Muscle layer of colon (tissue), 2 donors: ENCODE results near the gene REV1.

Experiments used
- H3K27ac ChIP-seq: one replicate; pipeline ENCODE4 v1.7.0; 2013; ENCODE audit warnings: low read depth, mild to moderate bottlenecking, low read length, moderate library complexity
- H3K27me3 ChIP-seq, 2 donors: one replicate each; pipeline ENCODE4 v1.7.0; 2013; ENCODE audit warnings: low read length in 2 of 2, mild to moderate bottlenecking in 2 of 2; ENCODE audit not compliant: insufficient read depth in 2 of 2, control insufficient read depth in 1 of 2
- H3K36me3 ChIP-seq: one replicate; pipeline ENCODE4 v1.7.0; 2013; ENCODE audit warnings: mild to moderate bottlenecking, low read length; ENCODE audit not compliant: insufficient read depth
- H3K4me1 ChIP-seq: one replicate; pipeline ENCODE4 v1.7.0; 2013; ENCODE audit warnings: mild to moderate bottlenecking, low read length; ENCODE audit not compliant: insufficient read depth
- H3K4me3 ChIP-seq, 2 donors: one replicate each; pipeline ENCODE4 v1.7.0; 2013; ENCODE audit warnings: low read length in 2 of 2, low read depth in 1 of 2, mild to moderate bottlenecking in 1 of 2, moderate library complexity in 1 of 2
- H3K9ac ChIP-seq: one replicate; pipeline ENCODE4 v1.7.0; 2013; ENCODE audit warnings: low read length
- H3K9me3 ChIP-seq: one replicate; pipeline ENCODE4 v1.7.0; 2013; ENCODE audit warnings: mild to moderate bottlenecking, low read length
- donor health status: abdominal sarcoma.
- donor health status: Adenocarcinoma of cecum.

REV1 gene

GRCh38 chr2:99439971-99440505 is 49.8 kb downstream of the REV1 start:
- Histone ChIP-seq H3K27ac (no peak overlapping the region), H3K27me3 (no peaks in the 10 kb centered on the region), H3K4me3 (no peak overlapping the region), H3K9me3 (no peaks in the 10 kb centered on the region), H3K4me1 (no peaks in the 10 kb centered on the region), H3K36me3 (peaks cover 12% of the 10 kb centered on the region), H3K9ac (no peak overlapping the region)

DNA sequence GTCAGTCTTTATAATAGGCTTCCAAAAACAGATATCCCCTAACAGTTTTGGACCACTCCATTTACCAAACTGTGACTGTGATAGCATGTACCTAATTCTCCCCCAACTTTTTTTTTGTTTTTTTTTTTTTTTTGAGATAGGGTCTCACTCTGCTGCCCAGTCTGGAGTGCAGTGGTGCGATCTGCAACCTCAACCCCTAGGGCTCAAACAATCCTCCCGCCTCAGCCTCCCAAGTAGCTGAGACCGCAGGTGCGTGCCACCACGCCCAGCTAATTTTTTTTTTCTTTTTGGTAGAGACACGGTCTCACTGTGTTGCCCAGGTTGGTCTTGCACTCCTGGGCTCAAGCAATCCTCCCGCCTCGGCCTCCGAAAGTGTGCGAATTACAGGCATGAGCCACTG is 52.9 kb downstream of the REV1 start:
- Histone ChIP-seq H3K36me3 (peaks cover 12% of the 10 kb centered on the region), H3K4me3 (no peak overlapping the region), H3K9me3 (no peaks in the 10 kb centered on the region), H3K27ac (no peak overlapping the region), H3K4me1 (peaks cover 3% of the 10 kb centered on the region), H3K27me3 (no peaks in the 10 kb centered on the region), H3K9ac (no peak overlapping the region)

DNA sequence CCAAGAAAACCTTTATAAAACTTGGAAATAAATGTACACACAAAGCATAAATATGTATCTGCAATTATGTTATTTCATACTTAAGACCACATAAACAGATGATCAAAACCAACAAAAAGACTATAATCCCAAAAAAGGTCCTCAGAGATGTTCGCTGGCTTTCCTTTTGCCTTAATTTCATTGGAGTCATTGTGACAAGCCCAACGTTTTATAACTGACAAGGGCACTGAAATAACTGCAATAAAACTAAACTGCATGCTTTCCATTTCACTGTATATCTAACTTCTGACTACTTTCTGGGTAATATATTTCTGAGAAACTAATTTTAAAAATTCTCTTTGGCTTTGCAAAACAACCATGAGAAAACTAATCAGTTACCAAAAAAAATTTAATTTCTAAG is 56.5 kb downstream of the REV1 start:
- Histone ChIP-seq H3K27ac (no peak overlapping the region), H3K4me3 (no peak overlapping the region), H3K9me3 (no peaks in the 10 kb centered on the region), H3K9ac (no peak overlapping the region), H3K36me3 (peaks cover under 1% of the 10 kb centered on the region), H3K27me3 (no peaks in the 10 kb centered on the region), H3K4me1 (peaks cover 19% of the 10 kb centered on the region)

- Histone ChIP-seq H3K9ac (no peak overlapping the region), H3K4me1 (peaks cover 19% of the 10 kb centered on the region), H3K27ac (no peak overlapping the region), H3K4me3 (no peak overlapping the region), H3K9me3 (no peaks in the 10 kb centered on the region), H3K27me3 (no peaks in the 10 kb centered on the region), H3K36me3 (peaks cover 8% of the 10 kb centered on the region)
These were observed 58.1 kb downstream of the REV1 start for GRCh38 chr2:99431587-99432275.

DNA sequence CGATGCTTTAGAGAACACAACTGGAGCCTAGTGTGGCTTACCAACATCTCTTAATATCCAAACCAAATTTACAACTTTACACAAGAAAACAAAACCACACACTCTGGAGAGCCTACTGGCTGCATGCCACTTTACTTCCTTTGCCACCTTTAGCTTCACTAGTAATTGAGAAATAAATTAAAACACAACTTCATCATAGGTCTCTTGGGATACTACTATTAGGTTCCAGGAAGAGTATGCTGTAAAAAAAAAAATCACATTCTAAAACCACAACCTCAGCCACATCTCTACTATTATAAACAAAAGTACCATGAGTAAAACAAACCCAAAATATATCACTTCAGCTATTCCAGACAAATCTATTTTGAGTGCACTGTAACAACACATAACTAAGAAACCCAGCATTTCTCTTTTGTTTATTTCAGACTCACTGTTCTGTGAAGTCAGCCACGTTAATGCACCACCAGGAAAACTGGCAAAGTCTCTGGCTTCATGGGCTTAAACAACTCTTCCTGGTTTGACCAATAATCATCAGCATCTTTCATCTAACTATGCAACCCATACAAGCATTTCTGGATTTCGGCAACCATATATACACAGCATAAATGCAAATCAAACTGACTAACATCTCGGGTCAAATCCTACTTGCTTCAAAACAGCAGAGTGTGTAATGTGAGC is 59.1 kb downstream of the REV1 start:
- no peaks in the 10 kb centered on the region for H3K9me3 ChIP-seq
- no peak overlapping the region for H3K27ac ChIP-seq
- no peaks in the 10 kb centered on the region for H3K27me3 ChIP-seq
- H3K9ac ChIP-seq, result no peak overlapping the region
- H3K4me3 ChIP-seq, result no peak overlapping the region
- peaks cover 8% of the 10 kb centered on the region for H3K36me3 ChIP-seq
- peaks cover 19% of the 10 kb centered on the region for H3K4me1 ChIP-seq

DNA sequence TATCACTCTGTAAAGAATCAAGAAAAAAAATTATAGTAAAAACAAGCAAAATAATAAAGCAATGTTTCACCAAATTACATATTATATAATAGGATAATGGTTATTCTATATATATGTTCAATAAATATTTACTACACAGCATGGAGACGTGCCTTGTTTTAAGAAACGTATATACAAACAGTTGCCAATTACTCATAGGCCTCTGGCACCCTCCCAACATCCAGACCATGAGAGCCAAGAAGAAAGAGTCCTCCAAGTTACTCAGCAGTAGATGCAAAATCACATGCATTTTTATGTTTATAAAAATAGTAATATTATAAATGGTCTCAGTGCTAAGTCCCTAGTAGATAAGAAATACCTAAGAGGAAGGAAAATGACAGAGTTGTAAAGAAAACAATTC is 64.8 kb downstream of the REV1 start:
- Histone ChIP-seq H3K4me3 (no peak overlapping the region), H3K36me3 (peaks cover 46% of the 10 kb centered on the region), H3K27ac (no peak overlapping the region), H3K27me3 (no peaks in the 10 kb centered on the region), H3K9ac (no peak overlapping the region), H3K4me1 (peaks cover under 1% of the 10 kb centered on the region), H3K9me3 (no peaks in the 10 kb centered on the region)

DNA sequence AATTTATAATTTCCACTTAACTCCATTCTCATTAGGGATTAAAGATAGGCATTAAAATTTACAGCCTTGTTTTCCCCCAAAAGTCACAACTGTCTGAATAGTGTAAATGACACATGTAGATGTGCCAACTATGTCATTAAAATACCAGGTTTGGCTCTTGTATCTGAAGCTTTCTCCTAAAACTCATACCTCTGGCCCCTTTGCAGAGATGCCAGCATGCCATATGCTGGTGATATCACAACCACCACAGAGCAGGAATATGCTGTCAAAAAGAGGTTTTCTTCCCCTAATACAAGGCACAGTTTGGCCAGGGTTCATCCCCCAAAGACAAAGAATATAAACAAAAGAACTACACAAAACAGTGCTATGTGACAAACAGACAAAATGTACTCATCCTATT is 65.4 kb downstream of the REV1 start:
- Histone ChIP-seq H3K27me3 (no peaks in the 10 kb centered on the region), H3K4me1 (no peaks in the 10 kb centered on the region), H3K27ac (no peak overlapping the region), H3K9me3 (no peaks in the 10 kb centered on the region), H3K9ac (no peak overlapping the region), H3K36me3 (peaks cover 46% of the 10 kb centered on the region), H3K4me3 (no peak overlapping the region)

GRCh38 chr2:99422599-99422998 is 67.2 kb downstream of the REV1 start:
- H3K27ac ChIP-seq, result no peak overlapping the region
- no peak overlapping the region for H3K9ac ChIP-seq
- H3K36me3 ChIP-seq, result peaks cover 46% of the 10 kb centered on the region
- no peaks in the 10 kb centered on the region for H3K4me1 ChIP-seq
- H3K4me3 ChIP-seq, result no peak overlapping the region
- H3K27me3 ChIP-seq, result no peaks in the 10 kb centered on the region
- H3K9me3 ChIP-seq, result no peaks in the 10 kb centered on the region

DNA sequence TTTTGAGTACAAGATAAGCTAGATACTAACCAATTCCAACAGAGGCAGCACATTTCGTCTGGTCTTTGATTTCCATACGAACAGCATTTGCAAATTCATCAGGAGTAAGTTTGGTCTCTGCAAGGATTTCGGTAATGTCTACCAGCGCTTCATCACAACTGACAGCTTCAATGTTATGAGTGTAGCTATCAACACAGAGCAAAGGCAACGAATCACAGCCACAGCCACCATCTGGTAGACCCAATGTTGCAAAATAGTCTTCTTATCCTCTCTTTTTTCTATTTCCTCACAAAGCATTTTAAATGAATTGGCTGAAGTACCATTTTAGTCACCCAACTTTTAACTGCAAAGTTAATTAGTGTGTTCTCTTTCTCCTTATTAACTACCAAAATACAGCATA is 68.3 kb downstream of the REV1 start:
- Histone ChIP-seq H3K4me3 (no peak overlapping the region), H3K4me1 (no peaks in the 10 kb centered on the region), H3K36me3 (peaks cover 53% of the 10 kb centered on the region), H3K9ac (no peak overlapping the region), H3K27ac (no peak overlapping the region), H3K27me3 (no peaks in the 10 kb centered on the region), H3K9me3 (no peaks in the 10 kb centered on the region)

DNA sequence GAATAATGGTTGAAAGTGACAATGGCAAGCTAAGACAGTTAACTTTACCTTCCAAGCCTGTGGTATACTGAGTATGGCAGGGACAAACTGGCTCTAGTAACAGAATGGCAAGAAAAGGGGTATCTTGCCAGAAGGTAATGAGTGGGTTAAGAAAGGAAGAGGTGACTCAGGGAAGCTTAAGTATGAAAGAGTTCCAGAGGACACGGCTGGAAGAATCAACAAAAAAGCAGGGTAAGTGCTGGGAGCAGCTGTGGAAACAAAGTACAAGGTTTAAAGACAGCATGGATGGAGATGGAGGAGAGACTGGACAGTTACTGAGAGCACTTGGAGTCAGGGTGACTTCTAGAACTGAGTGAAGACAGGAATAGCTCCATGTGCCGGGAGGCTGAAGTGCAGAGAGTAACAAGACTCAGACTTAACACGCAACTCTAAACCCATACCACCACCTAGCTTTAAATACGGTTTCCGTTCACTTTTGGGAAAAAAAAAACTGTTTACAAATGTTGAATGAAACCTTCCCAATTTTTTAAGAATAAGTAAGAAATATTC is 69.0 kb downstream of the REV1 start:
- Histone ChIP-seq H3K4me1 (no peaks in the 10 kb centered on the region), H3K9ac (no peak overlapping the region), H3K36me3 (peaks cover 53% of the 10 kb centered on the region), H3K4me3 (no peak overlapping the region), H3K27ac (no peak overlapping the region), H3K9me3 (no peaks in the 10 kb centered on the region), H3K27me3 (no peaks in the 10 kb centered on the region)

DNA sequence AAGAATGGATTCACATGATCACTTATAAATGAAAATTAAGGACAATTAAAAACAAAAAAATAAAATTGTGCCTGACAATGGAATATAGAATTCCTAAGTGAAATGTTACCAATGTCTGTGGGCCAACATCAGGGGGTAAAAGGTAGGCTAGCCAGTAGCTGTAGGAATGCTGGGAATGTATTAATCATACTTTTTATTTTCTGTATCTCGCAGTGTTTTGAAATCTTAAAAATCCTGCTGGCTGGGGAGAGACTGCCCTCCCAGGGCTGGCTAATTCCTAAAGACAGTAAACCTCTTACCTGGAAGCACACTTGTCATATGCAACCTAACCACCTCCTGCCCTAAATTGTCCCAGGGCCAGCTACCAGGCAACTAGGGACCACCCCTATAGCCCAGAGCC is 69.8 kb downstream of the REV1 start:
- Histone ChIP-seq H3K4me3 (no peak overlapping the region), H3K27me3 (no peaks in the 10 kb centered on the region), H3K27ac (no peak overlapping the region), H3K9ac (no peak overlapping the region), H3K9me3 (no peaks in the 10 kb centered on the region), H3K36me3 (peaks cover 53% of the 10 kb centered on the region), H3K4me1 (no peaks in the 10 kb centered on the region)
